Caco-2 (cell line): ENCODE data around the gene HSPBP1. TPM values are rescaled to one million over a fixed set of nuclear protein-coding genes. Genes with fewer than 3 reads are reported as not detected.

Experiments
- BruUV-seq: library from RNA; stranded (reverse); fragments of 400-500 nt; replicated peaks from 2 replicates; lab custom pipeline; 2021; lab: Mats Ljungman, UMichigan
- CTCF ChIA-PET: fragments of 300-600 bp; sonication (Branson Sonifier 250); formaldehyde crosslinking; loops from one replicate; lab custom pipeline; 2022; ENCODE audit warnings: antibody characterized with exemption; lab: Charles Lee
- POLR2A ChIA-PET: fragments of 300-600 bp; sonication (Branson Sonifier 250); formaldehyde crosslinking; loops from one replicate; lab custom pipeline; 2022; ENCODE audit warnings: antibody characterized with exemption; lab: Charles Lee
- DNase-seq, 2 experiments: peaks; one replicate each; pipeline versions ENCODE4 v3.0.0 to v3.0.0-alpha.2; 2020 to 2022
- H3K27me3 ChIP-seq: replicated peaks from 2 replicates; pipeline ENCODE4 v1.6.0; 2011; ENCODE audit warnings: low read length; ENCODE audit not compliant: control insufficient read depth, insufficient read depth
- H3K36me3 ChIP-seq: 2 replicates; pipeline ENCODE4 v1.5.1; 2011; ENCODE audit warnings: low read length; ENCODE audit not compliant: control insufficient read depth, insufficient read depth
- H3K4me1 ChIP-seq: fragments of 250-450 bp; sonication (Bioruptor Pico); 2 replicates; pipeline ENCODE4 v1.5.1; 2020; ENCODE audit warnings: mild to moderate bottlenecking
- H3K4me3 ChIP-seq: 2 replicates; pipeline ENCODE4 v1.5.1; 2011; ENCODE audit warnings: low read depth, mild to moderate bottlenecking, control low read depth, low read length
- H3K9me3 ChIP-seq: fragments of 250-450 bp; sonication (Bioruptor Pico); 2 replicates; pipeline ENCODE4 v1.5.1; 2020; ENCODE audit warnings: mild to moderate bottlenecking, moderate library complexity
- H3K27ac Mint-ChIP-seq: one replicate; pipeline ENCODE4 v1.8.0; 2022; ENCODE audit warnings: mixed read lengths; ENCODE audit not compliant: unreplicated experiment
- H3K27me3 Mint-ChIP-seq: one replicate; pipeline ENCODE4 v1.8.0; 2022; ENCODE audit warnings: mixed read lengths; ENCODE audit not compliant: insufficient read depth, unreplicated experiment
- H3K36me3 Mint-ChIP-seq: one replicate; pipeline ENCODE4 v1.8.0; 2022; ENCODE audit warnings: mild to moderate bottlenecking, mixed read lengths; ENCODE audit not compliant: insufficient read depth, unreplicated experiment
- H3K4me1 Mint-ChIP-seq: one replicate; pipeline ENCODE4 v1.8.0; 2022; ENCODE audit warnings: low read depth, mixed read lengths; ENCODE audit not compliant: unreplicated experiment
- H3K4me3 Mint-ChIP-seq: one replicate; pipeline ENCODE4 v1.8.0; 2022; ENCODE audit warnings: mild to moderate bottlenecking, moderate library complexity, mixed read lengths; ENCODE audit not compliant: unreplicated experiment
- H3K9me3 Mint-ChIP-seq: one replicate; pipeline ENCODE4 v1.8.0; 2022; ENCODE audit warnings: mixed read lengths; ENCODE audit not compliant: unreplicated experiment
- intact Hi-C: fragments of 100-400 bp; cut with micrococcal nuclease; formaldehyde crosslinking; loops from one replicate; pipeline ENCODE4 v1.10.0; 2022; ENCODE audit not compliant: unreplicated experiment
- total RNA-seq: library from RNA; stranded (reverse); gene quantifications from 2 replicates; pipeline ENCODE4 v1.2.3, GENCODE V29; 2022
- TF ChIP-seq, protein P1 (sequence below), 2 experiments: fragments of 200-600 bp in 1 of 2; IDR thresholded peaks; 1 replicate in 1 of 2; 2 replicates in 1 of 2; pipeline versions ENCODE4 v1.5.1 to v1.8.0; 2011 to 2022; ENCODE audit warnings: antibody characterized with exemption in 1 of 2, control low read depth in 1 of 2, inconsistent platforms in 1 of 2, low read depth in 1 of 2, low read length in 1 of 2, mild to moderate bottlenecking in 1 of 2, moderate library complexity in 1 of 2; ENCODE audit not compliant: insufficient read depth in 1 of 2, severe bottlenecking in 1 of 2, unreplicated experiment in 1 of 2

The HSPBP1 gene
- total RNA-seq, 1 experiment from 2014 or later: 69.6 TPM

DNA sequence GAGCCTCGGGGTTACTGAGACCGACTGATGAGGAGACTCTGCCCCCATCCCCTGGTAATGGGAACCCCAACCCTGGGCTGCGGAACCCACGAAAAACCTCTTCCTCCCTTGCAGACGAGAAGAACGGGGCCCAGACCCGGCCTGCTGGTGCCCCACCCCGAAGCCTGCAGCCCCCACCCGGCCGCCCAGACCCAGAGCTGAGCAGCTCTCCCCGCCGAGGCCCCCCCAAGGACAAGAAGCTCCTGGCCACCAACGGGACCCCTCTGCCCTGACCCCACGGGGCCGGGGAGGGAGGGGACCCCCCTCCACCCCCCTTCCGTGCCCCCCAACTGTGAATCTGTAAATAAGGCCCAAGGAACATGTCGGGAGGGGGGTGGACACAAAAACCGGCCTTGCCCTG lies 31.9 kb upstream of the HSPBP1 start:
- H3K9me3 ChIP-seq: no peaks in the 10 kb centered on the region
- no peak overlapping the region for H3K27ac Mint-ChIP-seq
- no peaks in the 10 kb centered on the region; the same call in 1 of the 2 replicates for H3K36me3 ChIP-seq
- POLR2A ChIA-PET: no interaction called here
- CTCF ChIA-PET: interaction anchor here (1.3 kb wide), 1 partner anchor 27 kb away, joined by 3 read pairs; the partner anchor contains the start of gene KMT5C
- peaks cover 16% of the 10 kb centered on the region for H3K36me3 Mint-ChIP-seq
- BruUV-seq: no TSS peak
- intact Hi-C loops: no loop called here
- no peaks in the 10 kb centered on the region for H3K27me3 Mint-ChIP-seq
- H3K4me3 ChIP-seq: no peak overlapping the region
- TF ChIP-seq, protein P1, sequence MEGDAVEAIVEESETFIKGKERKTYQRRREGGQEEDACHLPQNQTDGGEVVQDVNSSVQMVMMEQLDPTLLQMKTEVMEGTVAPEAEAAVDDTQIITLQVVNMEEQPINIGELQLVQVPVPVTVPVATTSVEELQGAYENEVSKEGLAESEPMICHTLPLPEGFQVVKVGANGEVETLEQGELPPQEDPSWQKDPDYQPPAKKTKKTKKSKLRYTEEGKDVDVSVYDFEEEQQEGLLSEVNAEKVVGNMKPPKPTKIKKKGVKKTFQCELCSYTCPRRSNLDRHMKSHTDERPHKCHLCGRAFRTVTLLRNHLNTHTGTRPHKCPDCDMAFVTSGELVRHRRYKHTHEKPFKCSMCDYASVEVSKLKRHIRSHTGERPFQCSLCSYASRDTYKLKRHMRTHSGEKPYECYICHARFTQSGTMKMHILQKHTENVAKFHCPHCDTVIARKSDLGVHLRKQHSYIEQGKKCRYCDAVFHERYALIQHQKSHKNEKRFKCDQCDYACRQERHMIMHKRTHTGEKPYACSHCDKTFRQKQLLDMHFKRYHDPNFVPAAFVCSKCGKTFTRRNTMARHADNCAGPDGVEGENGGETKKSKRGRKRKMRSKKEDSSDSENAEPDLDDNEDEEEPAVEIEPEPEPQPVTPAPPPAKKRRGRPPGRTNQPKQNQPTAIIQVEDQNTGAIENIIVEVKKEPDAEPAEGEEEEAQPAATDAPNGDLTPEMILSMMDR (IDR thresholded peaks at IDR 0.05; ENCODE audit: insufficient read depth in 1 of 2, low read depth in 1 of 2, low read length in 1 of 2, severe bottlenecking in 1 of 2, unreplicated experiment in 1 of 2): no peak
- no peaks in the 10 kb centered on the region for H3K4me1 ChIP-seq
- DNase-seq: no peak
- H3K4me3 Mint-ChIP-seq: no peak overlapping the region
- H3K4me1 Mint-ChIP-seq: peaks cover 6% of the 10 kb centered on the region
- no peaks in the 10 kb centered on the region for H3K9me3 Mint-ChIP-seq
- no peaks in the 10 kb centered on the region for H3K27me3 ChIP-seq

DNA sequence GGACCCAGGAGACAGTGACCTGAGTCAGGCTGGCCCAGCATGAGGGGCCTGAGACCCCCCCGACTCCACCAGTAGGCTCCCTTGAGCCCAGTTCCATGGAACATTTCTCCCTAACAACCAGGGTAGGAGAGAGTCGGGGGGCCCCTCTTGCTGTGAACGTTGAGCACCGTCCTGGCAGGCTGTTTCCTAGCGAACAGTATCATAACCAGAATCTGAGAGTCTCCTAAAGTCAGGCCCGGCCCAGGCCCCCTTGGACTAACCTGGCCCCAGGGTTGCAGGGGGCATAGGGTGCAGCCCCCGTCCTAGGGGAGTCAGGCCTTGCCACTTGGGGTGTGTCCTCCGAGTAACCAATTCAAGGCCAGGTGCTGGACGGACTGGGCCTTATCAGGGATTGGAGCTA lies 31.5 kb upstream of the HSPBP1 start:
- DNase-seq: no peak
- POLR2A ChIA-PET: no interaction called here
- Histone ChIP-seq H3K36me3 (peaks cover under 1% of the 10 kb centered on the region), H3K4me3 (no peak overlapping the region), H3K9me3 (no peaks in the 10 kb centered on the region), H3K4me1 (no peaks in the 10 kb centered on the region), H3K27me3 (no peaks in the 10 kb centered on the region)
- no peaks in the 10 kb centered on the region for H3K27me3 Mint-ChIP-seq
- H3K27ac Mint-ChIP-seq: no peak overlapping the region
- peaks cover 6% of the 10 kb centered on the region for H3K4me1 Mint-ChIP-seq
- TF ChIP-seq, protein P1 (IDR thresholded peaks at IDR 0.05; ENCODE audit: insufficient read depth in 1 of 2, low read depth in 1 of 2, low read length in 1 of 2, severe bottlenecking in 1 of 2, unreplicated experiment in 1 of 2): no peak
- no peak overlapping the region for H3K4me3 Mint-ChIP-seq
- H3K36me3 Mint-ChIP-seq: peaks cover 20% of the 10 kb centered on the region
- no TSS peak for BruUV-seq
- no peaks in the 10 kb centered on the region for H3K9me3 Mint-ChIP-seq
- CTCF ChIA-PET: interaction anchor here (1.3 kb wide), 1 partner anchor 28 kb away, joined by 3 read pairs; the partner anchor contains the start of gene KMT5C
- intact Hi-C loops: no loop called here

DNA sequence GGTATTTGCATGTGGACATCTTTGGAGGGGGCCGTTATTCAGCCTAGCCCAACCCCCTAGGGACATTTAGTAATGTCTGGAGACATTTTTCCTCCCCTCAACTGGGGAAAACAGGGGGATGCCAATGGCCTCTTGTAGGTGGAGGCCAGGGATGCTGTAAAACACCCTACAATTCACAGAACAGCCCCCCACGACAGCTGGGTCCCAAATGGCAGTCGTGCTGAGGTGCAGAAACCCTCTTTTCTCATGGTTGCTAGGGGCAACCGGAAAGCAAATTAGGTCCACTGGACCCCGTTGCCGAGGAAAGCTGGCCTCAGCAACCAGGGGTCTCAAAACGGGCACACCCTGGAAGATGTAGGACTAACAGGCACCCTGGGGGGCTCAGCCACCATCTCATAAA lies 30.6 kb upstream of the HSPBP1 start:
- DNase-seq: no peak
- intact Hi-C loops: no loop called here
- no TSS peak for BruUV-seq
- Mint-ChIP-seq H3K9me3 (no peaks in the 10 kb centered on the region), H3K27ac (no peak overlapping the region), H3K27me3 (no peaks in the 10 kb centered on the region), H3K4me1 (peaks cover 6% of the 10 kb centered on the region), H3K4me3 (no peak overlapping the region), H3K36me3 (peaks cover 24% of the 10 kb centered on the region)
- no peaks in the 10 kb centered on the region for H3K27me3 ChIP-seq
- TF ChIP-seq, protein P1 (IDR thresholded peaks at IDR 0.05; ENCODE audit: insufficient read depth in 1 of 2, low read depth in 1 of 2, low read length in 1 of 2, severe bottlenecking in 1 of 2, unreplicated experiment in 1 of 2): no peak
- no peak overlapping the region for H3K4me3 ChIP-seq
- H3K4me1 ChIP-seq: no peaks in the 10 kb centered on the region
- ChIA-PET CTCF (no interaction called here), POLR2A (no interaction called here)
- peaks cover 1% of the 10 kb centered on the region for H3K36me3 ChIP-seq
- H3K9me3 ChIP-seq: no peaks in the 10 kb centered on the region
